T-helper 2 cell treated with Interferon-gamma antibody and Interleukin-4, amounts not matched to agents 100 ng/mL and 5 ng/mL, for 36 hours (primary cell): Measurements from ENCODE around the gene ZNF22. TPM values are rescaled to one million over a fixed set of nuclear protein-coding genes. Genes with fewer than 3 reads are reported as not detected.

Experiments used
- intact Hi-C: fragments of 100-400 bp; cut with micrococcal nuclease; formaldehyde crosslinking; loops from one replicate; pipeline ENCODE4 v1.15.1; 2023
- total RNA-seq: library from RNA; stranded (reverse); gene quantifications from 2 replicates; pipeline ENCODE4 v1.2.3, GENCODE V29; 2022

ZNF22 gene
- total RNA-seq, 1 donor from 2014 or later: 34.8 TPM

DNA sequence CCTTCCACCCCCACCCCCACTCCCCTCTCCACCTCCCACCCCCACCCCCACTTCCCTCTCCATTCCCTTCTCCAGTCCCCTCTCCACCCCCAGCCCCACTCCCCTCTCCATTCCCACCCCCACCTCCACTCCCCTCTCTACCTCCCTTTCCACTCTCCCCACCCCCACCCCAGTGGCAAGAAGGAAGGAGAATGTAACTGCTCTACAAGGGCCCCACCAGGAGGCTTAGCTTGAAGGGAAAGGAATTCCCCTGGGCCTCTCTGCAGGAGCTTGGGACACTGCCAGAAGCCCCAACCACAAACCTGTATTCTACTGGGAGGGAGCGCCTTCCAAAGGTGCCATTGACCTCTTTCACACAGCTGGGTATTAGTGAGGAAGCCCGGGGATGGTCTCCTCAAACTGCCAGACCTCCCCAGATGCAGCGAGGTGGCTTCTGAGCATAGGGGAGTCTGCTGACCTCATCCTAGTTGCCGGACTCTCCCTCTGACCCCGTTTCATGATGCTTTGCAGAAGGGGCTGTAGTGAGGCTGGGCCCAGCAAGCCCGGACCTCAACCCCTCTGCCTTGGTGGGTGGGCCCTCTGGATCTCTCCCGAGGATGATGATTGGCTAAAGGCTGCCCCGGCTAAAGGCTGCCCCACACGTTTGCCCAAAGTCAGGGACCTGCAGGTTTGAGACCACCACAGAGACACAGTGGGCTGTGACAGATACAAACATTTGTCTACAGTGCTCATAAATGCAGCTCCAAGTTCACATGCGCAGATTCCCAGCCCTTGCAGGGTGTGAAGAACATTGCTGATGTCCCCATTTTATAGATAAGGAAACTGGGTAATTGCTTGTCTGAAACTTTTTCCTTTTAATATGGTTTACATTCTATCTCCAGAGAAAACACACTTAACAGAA is 25.0 kb upstream of the ZNF22 start:
- intact Hi-C loops: loop anchor here (1.0 to 10.0 kb wide), 4 partner anchors 16 to 101 kb away; partner anchors contain the start of genes RASSF4 and ZNF22

DNA sequence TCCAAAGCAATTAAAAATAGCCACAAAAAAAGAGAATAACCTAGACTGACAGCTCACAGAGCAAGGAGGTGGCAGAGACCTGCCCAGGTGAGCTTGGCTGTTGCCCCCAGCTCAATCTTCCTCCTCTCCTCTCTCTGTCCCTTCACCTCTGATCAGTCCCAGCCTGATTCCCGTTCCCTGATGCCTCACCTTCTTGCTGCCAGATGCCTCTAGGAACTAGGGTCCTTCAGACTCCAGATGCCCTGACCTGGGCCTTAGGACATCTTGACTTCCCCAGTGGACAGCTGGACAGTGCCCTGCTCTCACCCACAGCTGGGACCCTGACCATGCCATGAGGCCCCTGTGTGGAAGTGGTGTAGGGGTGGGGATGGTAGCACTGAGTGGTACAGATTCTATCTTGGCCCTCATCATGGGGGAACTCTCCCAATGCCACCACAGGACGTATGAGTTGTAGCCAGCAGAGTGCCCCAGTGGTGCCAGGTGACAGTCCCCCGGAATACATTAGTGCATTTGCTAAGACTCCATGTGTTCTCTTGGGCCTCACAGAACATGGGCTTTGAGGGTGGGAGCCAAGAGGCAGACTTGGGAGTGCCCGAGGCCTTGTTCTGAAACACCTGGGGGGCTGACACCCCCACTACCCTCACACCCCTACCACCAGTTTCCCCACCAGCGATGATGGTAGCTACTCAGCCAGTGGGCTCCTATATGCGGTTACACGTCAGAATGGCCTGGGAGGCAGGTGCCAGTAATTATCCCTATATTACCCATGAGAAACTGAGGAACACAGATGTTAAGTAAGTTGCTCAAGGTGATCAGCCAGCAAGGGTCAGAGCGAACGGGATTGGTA is 24.1 kb upstream of the ZNF22 start:
- intact Hi-C loops: loop anchor here (10.0 kb wide), 1 partner anchor 102 kb away; no protein-coding TSS in a partner anchor

DNA sequence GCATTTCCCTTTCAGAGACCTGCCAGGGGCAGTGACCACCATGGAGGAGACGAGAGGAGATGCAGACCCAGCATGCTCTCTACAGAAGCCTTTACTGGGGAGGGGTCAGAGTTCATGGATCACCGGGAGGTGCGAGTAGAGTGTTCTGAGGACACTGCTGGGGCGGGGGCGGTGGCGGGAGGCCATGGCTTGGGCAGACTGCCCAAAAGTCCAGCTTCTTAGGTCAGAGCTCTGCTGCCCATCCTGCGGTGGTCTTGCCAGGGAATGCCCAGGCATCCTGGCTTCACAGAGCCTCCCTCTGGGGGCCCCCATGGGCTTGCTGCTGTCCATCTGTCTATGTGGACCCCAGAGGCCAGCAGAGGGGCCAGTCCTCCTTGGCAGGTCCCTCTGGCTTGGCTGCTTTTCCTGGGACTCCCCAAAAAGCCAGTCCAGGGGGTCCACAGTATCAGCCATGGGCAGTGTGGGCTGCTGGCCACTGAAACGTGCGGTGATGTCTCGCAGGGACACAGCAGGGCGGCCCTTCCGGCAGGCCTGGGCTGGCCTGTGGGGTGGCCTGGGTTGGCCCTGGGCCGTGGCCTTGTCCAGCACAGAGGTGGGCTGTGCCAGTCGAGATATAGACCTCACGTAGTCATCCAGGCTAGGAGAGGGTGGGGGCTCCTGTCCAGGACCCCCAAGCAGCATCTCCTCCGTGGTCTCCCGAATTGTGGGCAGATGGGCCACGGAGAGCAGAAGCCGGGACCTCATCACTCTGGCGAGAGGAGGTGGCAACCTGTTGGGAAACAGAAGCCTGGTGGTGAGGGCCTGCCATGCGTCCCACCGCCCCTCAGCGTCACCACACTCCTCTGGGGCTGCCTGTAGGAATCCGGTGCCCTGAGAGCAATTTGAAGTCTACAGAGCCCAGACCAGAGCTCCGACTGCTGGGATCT is 23.2 kb upstream of the ZNF22 start:
- intact Hi-C loops: loop anchor here (10.0 kb wide), 1 partner anchor 103 kb away; no protein-coding TSS in a partner anchor

DNA sequence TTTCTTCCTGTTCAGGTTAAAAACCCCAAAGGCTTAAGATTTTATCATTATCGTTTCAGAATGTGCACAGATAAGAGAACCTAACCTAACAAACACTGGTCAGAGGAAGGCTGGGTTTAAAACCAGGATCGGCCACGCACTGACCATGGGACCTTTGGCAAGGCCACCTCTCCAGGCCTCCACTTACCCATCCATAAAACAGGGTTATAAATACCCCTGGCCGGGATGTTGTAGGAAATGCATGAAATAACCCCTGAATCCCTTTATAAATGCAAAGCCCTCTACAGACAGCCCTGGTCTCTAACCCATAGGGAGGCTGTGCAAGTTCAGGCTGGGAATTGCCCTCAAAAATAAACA is 22.5 kb upstream of the ZNF22 start:
- intact Hi-C loops: loop anchor here (10.0 kb wide), 1 partner anchor 103 kb away; no protein-coding TSS in a partner anchor

DNA sequence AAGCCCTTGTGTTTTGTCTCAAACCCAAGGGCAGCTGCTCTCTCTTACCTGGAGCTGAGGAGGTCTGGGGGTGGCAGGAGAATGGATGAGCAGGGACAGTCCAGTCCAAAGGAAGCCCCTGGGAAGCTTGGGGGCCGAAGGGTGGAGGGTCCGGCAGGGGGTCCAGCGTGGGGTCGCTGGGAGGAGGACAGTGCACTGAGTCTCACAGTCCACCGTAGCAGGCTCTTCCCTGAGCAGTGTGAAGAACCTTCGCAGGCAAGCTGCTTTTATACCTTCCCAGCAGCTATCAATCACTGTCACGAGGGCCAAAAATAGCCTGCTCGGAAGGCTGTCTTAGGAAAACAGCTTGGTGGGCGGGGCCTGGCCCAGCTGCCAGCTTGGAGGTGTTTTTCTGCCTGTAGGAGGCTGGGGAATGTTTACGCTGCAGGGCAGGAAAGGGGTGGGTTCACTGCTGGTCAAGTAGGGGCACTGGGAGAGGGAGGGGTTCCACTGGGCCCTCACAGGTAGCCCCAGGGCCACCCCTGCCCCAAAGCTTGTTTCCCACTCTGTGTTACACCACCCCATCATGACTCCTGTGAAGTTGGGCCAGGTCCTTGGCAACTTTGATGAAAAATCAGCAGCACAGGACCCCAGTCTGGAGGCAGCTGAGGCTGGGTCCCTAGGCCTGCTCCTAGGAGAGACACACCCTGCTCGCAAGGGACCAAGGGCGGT is 22.0 kb upstream of the ZNF22 start, which contains the start of gene DEPP1:
TSS of gene DEPP1 (minus strand) at position 240 of the 711 bp plus-strand sequence. CDS start 779 bp downstream, outside the sequence.
- intact Hi-C loops: loop anchor here (10.0 kb wide), 1 partner anchor 104 kb away; no protein-coding TSS in a partner anchor

DNA sequence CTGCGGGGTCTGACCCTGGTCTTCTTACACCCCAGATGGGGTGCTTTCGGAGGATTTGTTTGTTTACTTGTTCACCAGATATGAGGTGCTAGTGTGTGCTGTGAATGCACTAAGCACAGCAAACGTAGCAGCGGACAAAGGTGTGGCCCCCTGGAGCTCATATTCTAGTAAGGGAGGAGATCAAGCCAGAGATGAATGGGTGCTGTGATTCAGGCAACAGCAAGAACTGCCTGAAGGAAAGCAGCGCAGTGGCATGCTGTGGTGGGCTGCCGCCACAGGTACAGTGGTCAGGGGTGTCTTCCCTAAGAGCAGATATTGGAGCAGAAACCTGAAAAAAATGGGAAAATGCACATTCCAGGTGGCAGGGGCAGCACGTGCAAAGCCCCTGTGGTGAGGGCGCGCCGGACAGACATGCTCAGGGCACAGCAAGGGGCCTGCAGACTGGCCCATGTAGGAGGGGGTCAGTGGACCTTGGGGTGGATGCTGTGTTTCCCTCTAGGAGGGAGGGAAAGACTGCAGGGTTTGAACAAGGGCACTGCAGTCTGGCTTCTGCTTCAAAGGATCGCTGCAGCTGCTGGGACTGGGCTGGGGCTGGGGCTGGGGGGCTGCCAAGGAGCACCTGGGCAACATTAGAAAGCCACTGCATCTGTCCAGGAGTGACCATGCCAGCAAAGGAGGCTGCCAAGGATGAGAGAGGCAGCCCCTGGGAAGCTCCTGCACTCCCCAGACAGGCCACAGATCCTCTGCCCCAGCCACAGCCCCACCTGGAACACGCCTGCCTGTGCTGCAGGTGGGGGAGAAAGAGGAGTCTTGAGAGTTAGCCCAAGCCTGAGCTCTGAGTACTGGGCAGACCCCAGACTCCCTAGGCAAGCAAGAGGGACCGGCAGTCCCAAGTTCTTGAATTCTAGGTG is 21.2 kb upstream of the ZNF22 start:
- intact Hi-C loops: loop anchor here (10.0 kb wide), 1 partner anchor 105 kb away; no protein-coding TSS in a partner anchor

DNA sequence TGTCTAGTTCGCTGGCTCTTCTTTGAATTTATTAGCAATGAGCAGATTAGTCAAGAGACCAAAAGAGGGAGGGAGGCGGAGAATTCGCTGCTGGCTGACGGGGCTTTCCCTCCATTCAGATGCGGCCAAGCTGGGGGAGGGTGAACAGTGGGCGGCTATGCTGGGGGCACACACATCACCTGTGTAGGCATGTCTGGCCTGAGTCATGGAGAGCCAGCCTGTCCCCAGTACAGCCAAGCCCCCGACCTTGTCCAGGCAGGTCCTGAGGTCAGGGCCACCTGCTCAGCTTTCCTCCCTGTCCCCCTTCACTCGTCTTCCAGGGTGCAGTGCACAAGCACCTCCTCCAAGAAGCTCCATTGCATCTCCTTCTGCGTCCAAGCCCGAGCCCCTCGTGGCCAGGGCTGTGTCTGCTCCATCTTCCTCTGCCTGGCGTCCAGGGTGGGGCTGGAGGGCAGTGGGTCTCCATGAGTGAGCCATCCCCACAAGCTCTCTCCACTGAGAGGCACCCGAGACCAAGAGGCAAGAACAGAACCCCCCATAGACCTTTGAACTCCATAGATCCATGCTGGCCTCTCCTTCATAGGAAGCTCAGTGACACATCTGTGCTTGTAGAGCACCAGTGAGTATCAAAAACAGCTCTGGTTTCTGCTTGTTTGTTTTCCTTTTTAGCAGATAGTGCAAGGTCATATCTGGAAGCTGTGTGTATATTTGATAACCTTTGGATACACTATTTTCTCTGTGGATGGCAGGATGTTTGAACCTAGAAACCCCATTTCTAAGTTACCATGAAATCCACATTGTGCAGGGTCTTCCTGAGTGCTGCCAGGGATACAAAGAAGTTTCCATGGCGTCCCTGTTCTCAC is 20.2 kb upstream of the ZNF22 start:
- intact Hi-C loops: no loop called here

DNA sequence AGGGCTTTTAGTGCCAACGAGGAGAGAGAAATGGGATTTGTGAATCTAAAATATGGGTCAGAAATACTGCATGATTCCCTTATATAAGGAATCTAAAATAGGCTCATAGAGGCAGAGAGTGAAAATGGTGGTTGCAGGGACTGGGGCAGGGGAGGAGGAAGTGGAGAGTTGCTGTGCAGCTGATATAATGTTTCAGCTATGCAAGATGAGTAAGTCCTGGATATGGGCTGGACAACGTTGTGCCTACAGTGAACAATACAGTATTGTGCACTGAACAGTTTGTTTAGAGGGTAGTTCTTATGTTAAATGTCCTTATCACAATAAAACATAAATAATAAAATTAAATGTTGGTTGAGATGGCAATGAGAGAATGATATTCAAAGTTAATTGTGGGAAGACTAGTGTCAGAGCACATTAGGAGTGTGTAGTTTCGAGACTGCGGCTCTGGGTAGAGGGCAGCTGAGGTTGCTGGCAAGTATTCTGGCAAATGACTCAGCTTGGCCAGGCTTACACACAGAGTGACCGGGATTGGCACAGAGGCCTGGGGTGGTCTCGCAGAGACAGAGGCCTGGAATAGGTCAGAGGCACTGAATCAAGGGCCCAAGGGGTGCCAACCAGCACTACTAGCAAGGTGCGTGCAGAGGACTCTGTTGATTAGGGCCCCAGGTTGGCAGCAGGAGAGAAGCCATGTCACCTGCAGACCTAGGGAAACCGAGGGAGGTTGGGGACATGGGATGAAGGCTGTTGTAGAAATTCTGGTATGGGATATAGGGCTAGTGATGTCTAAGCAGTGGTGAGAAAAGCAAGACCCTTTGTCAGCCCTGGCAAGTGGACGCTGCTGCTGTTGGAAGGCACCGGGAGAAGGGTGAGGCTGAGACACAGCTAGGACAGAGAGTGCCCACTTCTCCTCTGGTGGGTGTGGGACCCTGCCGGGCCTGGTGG is 19.3 kb upstream of the ZNF22 start:
- intact Hi-C loops: no loop called here

DNA sequence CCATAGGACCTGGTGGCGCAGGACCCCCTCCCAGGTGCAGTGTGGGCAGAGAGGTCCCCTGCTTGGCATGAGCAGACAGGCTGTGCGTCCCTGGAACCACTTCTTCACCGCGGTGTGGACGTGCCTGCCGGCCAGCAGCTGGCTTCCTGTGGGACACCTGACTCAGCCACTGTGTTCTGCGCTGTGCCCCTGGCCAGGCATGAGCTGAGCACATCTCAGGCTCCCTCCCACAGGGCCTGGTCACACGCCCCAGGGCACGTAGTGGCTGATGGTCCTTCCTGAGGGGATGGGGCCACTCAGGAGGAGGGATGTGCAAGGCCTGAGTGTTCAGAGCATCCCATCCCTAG is 18.6 kb upstream of the ZNF22 start:
- intact Hi-C loops: no loop called here

DNA sequence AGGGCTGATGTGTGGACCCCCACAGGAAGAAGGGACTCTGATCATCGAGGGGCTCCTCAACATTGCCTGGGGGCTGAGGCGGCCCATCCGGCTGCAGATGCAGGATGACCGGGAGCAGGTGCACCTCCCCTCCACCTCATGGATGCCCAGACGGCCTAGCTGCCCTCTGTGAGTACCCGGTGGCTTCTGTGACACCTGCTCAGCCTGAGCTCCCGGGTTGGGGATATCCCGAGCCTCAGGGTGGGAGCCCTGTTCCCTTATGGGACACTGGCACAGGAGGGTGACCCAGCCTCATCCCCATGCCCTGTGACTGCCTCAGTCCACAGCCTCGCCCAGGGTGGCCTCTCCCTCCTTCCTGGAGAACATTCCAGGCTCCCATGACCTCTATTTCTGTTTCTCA is 18.2 kb upstream of the ZNF22 start:
- intact Hi-C loops: no loop called here

DNA sequence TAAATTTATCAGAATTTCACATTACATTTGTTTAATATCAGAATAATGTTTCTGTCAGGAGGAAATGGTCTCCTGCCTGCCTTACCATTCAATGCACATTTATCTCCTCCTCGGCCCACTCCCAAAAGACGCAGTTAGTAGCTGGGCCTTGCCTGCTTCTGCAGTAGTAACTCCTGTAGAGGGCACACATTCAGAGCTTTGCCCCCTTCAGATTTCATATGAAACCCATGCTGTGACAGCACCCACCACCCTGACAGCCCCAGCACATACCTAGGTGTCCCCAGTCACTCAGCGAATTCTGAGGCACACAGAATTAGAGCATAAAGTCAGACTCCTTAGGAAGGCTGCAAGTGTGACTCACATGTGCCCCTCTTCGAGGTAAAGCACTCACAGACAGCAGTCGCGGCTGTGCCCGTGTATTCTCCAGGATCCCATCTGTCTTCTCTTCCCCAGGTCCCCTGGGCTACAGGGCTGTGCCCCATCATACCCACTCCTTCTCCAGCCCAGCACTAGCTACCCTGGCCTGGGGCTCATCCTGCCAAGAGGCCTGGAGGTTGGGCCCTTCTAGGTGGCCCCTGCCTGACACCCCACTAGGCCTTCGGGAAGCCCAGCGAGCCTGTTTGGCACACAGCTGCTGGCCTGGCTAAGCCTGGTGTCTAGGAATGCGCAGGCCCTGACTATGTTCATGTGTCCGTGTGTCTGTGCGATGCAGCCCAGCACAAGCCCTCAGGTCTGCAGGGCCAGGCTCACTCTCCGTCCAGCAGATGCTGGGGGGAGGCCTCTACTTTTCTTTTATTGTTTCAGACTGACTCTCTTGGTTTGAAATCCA is 17.4 kb upstream of the ZNF22 start:
- intact Hi-C loops: no loop called here

DNA sequence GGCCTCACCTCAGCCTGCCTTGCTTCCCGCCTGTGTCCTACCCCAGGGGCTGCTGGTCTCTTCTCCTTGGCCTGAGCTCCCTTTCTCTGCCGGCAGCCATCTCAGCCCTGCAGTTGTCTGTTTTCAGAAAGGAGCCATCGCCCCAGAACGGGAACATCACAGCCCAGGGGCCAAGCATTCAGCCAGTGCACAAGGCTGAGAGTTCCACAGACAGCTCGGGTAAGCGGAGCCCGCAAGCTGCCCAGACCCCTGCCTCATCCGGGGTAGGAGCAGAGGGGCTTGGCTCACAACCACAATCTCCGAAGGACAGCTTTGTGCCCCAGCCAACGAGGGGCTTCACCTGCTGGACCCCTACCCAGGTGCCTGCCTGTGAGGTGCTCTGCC is 16.8 kb upstream of the ZNF22 start:
- intact Hi-C loops: no loop called here

DNA sequence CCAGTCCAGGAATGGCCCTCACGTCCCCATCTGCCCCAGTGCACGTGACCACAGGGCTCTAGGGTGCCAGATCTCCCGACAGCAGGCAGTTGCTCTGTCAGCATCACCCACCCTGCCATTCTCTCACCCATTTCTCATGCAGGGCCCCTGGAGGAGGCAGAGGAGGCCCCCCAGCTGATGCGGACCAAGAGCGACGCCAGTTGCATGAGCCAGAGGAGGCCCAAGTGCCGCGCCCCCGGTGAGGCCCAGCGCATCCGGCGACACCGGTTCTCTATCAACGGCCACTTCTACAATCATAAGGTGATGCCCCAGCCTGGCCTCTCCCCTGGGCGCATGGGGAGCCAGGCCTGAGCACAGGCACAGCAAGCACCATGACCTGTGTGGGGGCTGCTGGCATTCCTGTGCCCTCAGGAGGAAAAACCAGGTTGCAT is 16.0 kb upstream of the ZNF22 start:
- intact Hi-C loops: no loop called here

DNA sequence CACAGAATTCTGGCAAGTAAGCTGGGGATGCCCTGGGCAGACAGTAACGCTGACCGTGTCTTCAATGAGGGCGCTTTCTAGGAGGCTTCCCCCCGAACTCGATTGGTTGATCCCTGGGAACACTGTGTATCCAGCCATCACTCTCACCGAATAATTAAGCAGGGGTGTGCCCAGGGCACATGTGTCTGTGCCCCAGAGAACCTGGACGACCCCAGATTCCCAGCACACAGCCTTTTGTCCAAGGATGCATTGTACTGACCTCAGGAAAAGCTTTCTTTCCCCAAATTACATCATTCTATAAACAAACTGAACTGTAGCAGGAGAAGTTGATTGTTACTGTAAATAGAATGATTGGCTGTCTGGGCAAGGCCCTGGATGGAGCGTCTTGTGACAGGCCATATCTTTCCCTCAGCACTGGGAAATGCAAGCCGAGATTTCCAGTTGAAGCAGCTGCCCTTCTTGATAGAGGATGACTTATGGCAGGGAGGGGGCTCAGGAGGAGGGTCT is 15.5 kb upstream of the ZNF22 start:
- intact Hi-C loops: no loop called here

DNA sequence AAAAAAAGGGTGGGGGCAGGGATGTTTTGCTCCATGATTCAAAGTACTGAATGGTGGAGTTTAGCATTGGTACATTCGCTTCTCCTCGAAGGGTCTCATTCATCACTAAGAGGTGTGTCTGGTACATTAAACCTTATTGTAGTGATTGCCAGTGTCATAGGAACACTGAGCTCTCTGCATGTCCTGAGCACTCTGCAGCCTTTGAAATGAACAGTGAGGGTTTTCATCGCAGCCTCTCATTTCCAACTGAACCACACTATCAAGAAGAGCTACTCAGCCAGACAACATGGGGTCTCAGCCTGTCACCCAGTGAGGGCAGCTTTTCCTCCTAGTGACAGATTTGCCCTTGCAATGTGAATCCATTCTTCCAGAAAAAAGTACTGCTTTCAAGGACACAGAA is 14.5 kb upstream of the ZNF22 start:
- intact Hi-C loops: no loop called here

DNA sequence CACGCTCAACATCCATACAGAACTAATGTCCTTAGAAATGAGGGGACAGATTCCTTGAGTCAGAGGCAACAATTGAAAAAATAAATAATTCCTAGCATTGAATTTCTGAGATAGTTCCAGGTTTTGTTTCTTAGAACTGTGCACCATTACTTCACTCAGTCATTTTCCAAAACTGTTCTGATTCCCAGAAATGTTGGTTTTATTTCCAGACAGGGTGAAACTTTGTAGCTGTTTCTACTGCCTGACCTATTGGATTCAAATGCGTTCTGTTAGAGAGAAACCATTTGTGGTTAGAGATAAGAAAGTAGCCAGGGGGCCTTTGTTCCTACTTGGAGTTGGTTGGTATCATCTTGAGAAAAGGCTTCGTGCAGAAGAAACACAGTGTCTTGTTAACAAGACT is 14.1 kb upstream of the ZNF22 start:
- intact Hi-C loops: no loop called here
